HepG2 (cell line): ENCODE measurements around the gene B4GALT5. TPM values are rescaled to one million over a fixed set of nuclear protein-coding genes. Genes with fewer than 3 reads are reported as not detected.

ENCODE experiments used
- CCAR2 ChIP-seq: fragments of 200-400 bp; formaldehyde crosslinking; optimal IDR thresholded peaks from 2 replicates; pipeline ENCODE3; 2018; ENCODE audit warnings: low read depth, mild to moderate bottlenecking, low read length, moderate library complexity
- CREB1 ChIP-seq, 2 experiments: fragments of 450-650 bp in 1 of 2; IDR thresholded peaks; 2 replicates each; pipeline ENCODE4 v1.6.1; 2016 to 2017; ENCODE audit warnings: control low read depth in 1 of 2, mild to moderate bottlenecking in 1 of 2, missing compliant biosample characterization in 1 of 2, missing genetic modification characterization in 1 of 2
- DMAP1 ChIP-seq: IDR thresholded peaks from 2 replicates; pipeline ENCODE4 v1.6.1; 2016
- ESRRA ChIP-seq: sonication (generic); formaldehyde crosslinking; IDR thresholded peaks from 2 replicates; pipeline ENCODE4 v1.5.1; 2020; ENCODE audit warnings: mild to moderate bottlenecking, low read depth, missing genetic modification reagents
- FOSL2 ChIP-seq: sonication (generic); formaldehyde crosslinking; IDR thresholded peaks from 2 replicates; pipeline ENCODE4 v1.4.0; 2020; ENCODE audit warnings: missing genetic modification reagents
- HNF1B ChIP-seq: sonication (generic); formaldehyde crosslinking; IDR thresholded peaks from 2 replicates; pipeline ENCODE4 v1.5.1; 2020; ENCODE audit warnings: mild to moderate bottlenecking, moderate library complexity, missing genetic modification reagents
- NR1H2 ChIP-seq: sonication (generic); formaldehyde crosslinking; IDR thresholded peaks from 2 replicates; pipeline ENCODE4 v1.8.1; 2022; ENCODE audit warnings: low read depth, missing genetic modification reagents, borderline replicate concordance
- NR2F2 ChIP-seq: IDR thresholded peaks from 2 replicates; pipeline ENCODE4 v1.6.1; 2012; ENCODE audit warnings: low read depth, inconsistent platforms, borderline replicate concordance
- POGZ ChIP-seq: sonication (generic); formaldehyde crosslinking; IDR thresholded peaks from 2 replicates; pipeline ENCODE4 v1.4.0; 2020; ENCODE audit warnings: mild to moderate bottlenecking, missing genetic modification reagents
- PRDM15 ChIP-seq: sonication (generic); formaldehyde crosslinking; IDR thresholded peaks from 2 replicates; pipeline ENCODE4 v1.4.0; 2020; ENCODE audit warnings: missing genetic modification reagents
- RBAK ChIP-seq: sonication (generic); formaldehyde crosslinking; IDR thresholded peaks from 2 replicates; pipeline ENCODE4 v1.5.1; 2020; ENCODE audit warnings: mild to moderate bottlenecking, missing genetic modification reagents
- SP5 ChIP-seq: IDR thresholded peaks from 2 replicates; pipeline ENCODE4 v1.6.1; 2016; ENCODE audit warnings: low read depth, borderline replicate concordance
- THAP11 ChIP-seq: IDR thresholded peaks from 2 replicates; pipeline ENCODE4 v1.6.1; 2016; ENCODE audit warnings: missing biosample characterization, missing genetic modification reagents
- TSC22D2 ChIP-seq: sonication (generic); formaldehyde crosslinking; IDR thresholded peaks from 2 replicates; pipeline ENCODE4 v1.5.1; 2020; ENCODE audit warnings: missing genetic modification reagents, mild to moderate bottlenecking, borderline replicate concordance
- ZBTB20 ChIP-seq: sonication (generic); formaldehyde crosslinking; IDR thresholded peaks from 2 replicates; pipeline ENCODE4 v1.8.1; 2023; ENCODE audit warnings: missing genetic modification reagents, low read depth, mild to moderate bottlenecking, borderline replicate concordance
- ZNF143 ChIP-seq: sonication (generic); formaldehyde crosslinking; IDR thresholded peaks from 2 replicates; pipeline ENCODE4 v1.4.0; 2020; ENCODE audit warnings: missing genetic modification reagents
- ZNF382 ChIP-seq: sonication (generic); formaldehyde crosslinking; IDR thresholded peaks from 2 replicates; pipeline ENCODE4 v1.5.0; 2020; ENCODE audit warnings: missing genetic modification reagents, mild to moderate bottlenecking, borderline replicate concordance
- ZNF749 ChIP-seq: sonication (generic); formaldehyde crosslinking; IDR thresholded peaks from 2 replicates; pipeline ENCODE4 v1.8.0; 2022; ENCODE audit warnings: mild to moderate bottlenecking, missing genetic modification reagents, moderate library complexity, borderline replicate concordance
- ZNF766 ChIP-seq: sonication (generic); formaldehyde crosslinking; IDR thresholded peaks from 2 replicates; pipeline ENCODE4 v1.5.0; 2020; ENCODE audit warnings: missing genetic modification reagents, borderline replicate concordance
- polyA plus RNA-seq, 8 experiments: library from polyadenylated mRNA; depleted of rRNA in 3 of 8; stranded (reverse) in 7 of 8; unstranded in 1 of 8; fragments of >200 nt; fragmentation: Illumina TruSeq in 4 of 8; extraction: Trizol in 4 of 8; gene quantifications; 2 replicates each; pipeline versions ENCODE4 v1.2.1 to v1.2.3, GENCODE V29; 2011 to 2016; ENCODE audit warnings: low read depth in 4 of 8, missing spikeins in 1 of 8, mixed read lengths in 1 of 8; ENCODE audit not compliant: insufficient read depth in 1 of 8
- total RNA-seq, 5 experiments: library from RNA; depleted of rRNA; stranded (reverse); fragments of >200 nt; fragmentation: Illumina TruSeq; extraction: Trizol; gene quantifications; 2 replicates each; pipeline ENCODE4 v1.2.3, GENCODE V29; 2016; ENCODE audit warnings: low read depth in 1 of 5
- TF ChIP-seq, protein P1 (sequence below): IDR thresholded peaks from 2 replicates; pipeline ENCODE4 v1.6.1; 2016; ENCODE audit warnings: low read depth, control low read depth
- TF ChIP-seq, protein P2 (sequence below): sonication (generic); formaldehyde crosslinking; IDR thresholded peaks from 2 replicates; pipeline ENCODE4 v1.4.0; 2020; ENCODE audit warnings: missing genetic modification reagents

Gene B4GALT5
- total and polyA plus RNA-seq, 2 of the 13 experiments (the other 11 are each of a cell fraction or from before 2014, with no cell fraction given) = 27.3 to 30.9 TPM

- TF ChIP-seq ZNF749 (peak; percentile 87; the same call in 1 of the 2 replicates), CCAR2 (no peak), CREB1 (IDR thresholded peaks at IDR 0.05) (peak; percentile 67), CREB1 (CRISPR knock-in tag; IDR thresholded peaks at IDR 0.05) (peak; percentile 69), THAP11 (CRISPR knock-in tag) (peak; percentile 80), TSC22D2 (CRISPR knock-in tag) (no peak), FOSL2 (CRISPR knock-in tag) (peak; percentile 92), SP5 (CRISPR knock-in tag) (peak; percentile 78), POGZ (CRISPR knock-in tag) (peak; percentile 95), ZNF143 (CRISPR knock-in tag) (peak; percentile 42; the same call in 1 of the 2 replicates), NR1H2 (CRISPR knock-in tag) (no peak), ZBTB20 (CRISPR knock-in tag) (peak; percentile 94), ZNF766 (CRISPR knock-in tag) (peak; percentile 81), ZNF382 (CRISPR knock-in tag) (no peak), DMAP1 (peak; percentile 83), ESRRA (peak; percentile 26; the same call in 1 of the 2 replicates), NR2F2 (peak; percentile 57; the same call in 1 of the 2 replicates), RBAK (CRISPR knock-in tag) (peak; percentile 65; the same call in 1 of the 2 replicates), PRDM15 (CRISPR knock-in tag) (0 out of 2 replicates have a peak, but pooled peaks have one; percentile 28), HNF1B (CRISPR knock-in tag) (peak; percentile 80)
- TF ChIP-seq, protein P1, sequence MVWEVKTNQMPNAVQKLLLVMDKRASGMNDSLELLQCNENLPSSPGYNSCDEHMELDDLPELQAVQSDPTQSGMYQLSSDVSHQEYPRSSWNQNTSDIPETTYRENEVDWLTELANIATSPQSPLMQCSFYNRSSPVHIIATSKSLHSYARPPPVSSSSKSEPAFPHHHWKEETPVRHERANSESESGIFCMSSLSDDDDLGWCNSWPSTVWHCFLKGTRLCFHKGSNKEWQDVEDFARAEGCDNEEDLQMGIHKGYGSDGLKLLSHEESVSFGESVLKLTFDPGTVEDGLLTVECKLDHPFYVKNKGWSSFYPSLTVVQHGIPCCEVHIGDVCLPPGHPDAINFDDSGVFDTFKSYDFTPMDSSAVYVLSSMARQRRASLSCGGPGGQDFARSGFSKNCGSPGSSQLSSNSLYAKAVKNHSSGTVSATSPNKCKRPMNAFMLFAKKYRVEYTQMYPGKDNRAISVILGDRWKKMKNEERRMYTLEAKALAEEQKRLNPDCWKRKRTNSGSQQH (CRISPR knock-in tag) = peak; percentile 75
- TF ChIP-seq, protein P2, sequence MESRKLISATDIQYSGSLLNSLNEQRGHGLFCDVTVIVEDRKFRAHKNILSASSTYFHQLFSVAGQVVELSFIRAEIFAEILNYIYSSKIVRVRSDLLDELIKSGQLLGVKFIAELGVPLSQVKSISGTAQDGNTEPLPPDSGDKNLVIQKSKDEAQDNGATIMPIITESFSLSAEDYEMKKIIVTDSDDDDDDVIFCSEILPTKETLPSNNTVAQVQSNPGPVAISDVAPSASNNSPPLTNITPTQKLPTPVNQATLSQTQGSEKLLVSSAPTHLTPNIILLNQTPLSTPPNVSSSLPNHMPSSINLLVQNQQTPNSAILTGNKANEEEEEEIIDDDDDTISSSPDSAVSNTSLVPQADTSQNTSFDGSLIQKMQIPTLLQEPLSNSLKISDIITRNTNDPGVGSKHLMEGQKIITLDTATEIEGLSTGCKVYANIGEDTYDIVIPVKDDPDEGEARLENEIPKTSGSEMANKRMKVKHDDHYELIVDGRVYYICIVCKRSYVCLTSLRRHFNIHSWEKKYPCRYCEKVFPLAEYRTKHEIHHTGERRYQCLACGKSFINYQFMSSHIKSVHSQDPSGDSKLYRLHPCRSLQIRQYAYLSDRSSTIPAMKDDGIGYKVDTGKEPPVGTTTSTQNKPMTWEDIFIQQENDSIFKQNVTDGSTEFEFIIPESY (CRISPR knock-in tag) = peak; percentile 79
Observed at GRCh38 chr20:49690899-49691620, 22.6 kb downstream of the B4GALT5 start (continued).
